K562 (cell line): ENCODE results near the gene HDGFL2. TPM values are rescaled to one million over a fixed set of nuclear protein-coding genes. Genes with fewer than 3 reads are reported as not detected.

Experiments used
- ATAC-seq: fragments of 200-7000 bp; cut with Tn5 transposase; 3 replicates; pipeline ENCODE4 v1.9.1; 2020; ENCODE audit warnings: moderate library complexity
- BruUV-seq: library from RNA; stranded (reverse); fragments of 400-500 nt; replicated peaks from 2 replicates; lab custom pipeline; 2021; lab: Mats Ljungman, UMichigan
- CTCF ChIA-PET: fragments of 300-600 bp; formaldehyde crosslinking; extraction: SDS; loops from one replicate; lab custom pipeline; 2021; ENCODE audit warnings: low intra/inter-chr PET ratio; lab: Yijun Ruan, JAX
- POLR2A ChIA-PET: fragments of 300-600, 350-650 bp; sonication (Branson Sonifier 250); formaldehyde crosslinking; extraction: SDS; loops from one replicate; lab custom pipeline; 2021; ENCODE audit warnings: antibody characterized with exemption, inconsistent platforms; lab: Yijun Ruan, JAX
- DNase-seq, 4 experiments: peaks; one replicate each; pipeline versions ENCODE4 v3.0.0 to v3.0.0-alpha.2; 2011 to 2018; ENCODE audit warnings: low spot score in 3 of 4, mixed read lengths in 3 of 4; ENCODE audit errors: extremely low read depth in 1 of 4
- FAIRE-seq: peaks from 2 replicates; lab custom pipeline; 2011; peaks lifted over from hg19 to GRCh38; lab: Jason Lieb, UNC
- H2AFZ ChIP-seq: 2 replicates; pipeline ENCODE4 v1.6.0; 2011; ENCODE audit warnings: low read depth, low read length, control low read depth, inconsistent platforms
- H3K27ac ChIP-seq: fragments of 200-600 bp; 3 replicates; pipeline ENCODE4 v1.8.0; 2011; ENCODE audit warnings: low read depth, mild to moderate bottlenecking, control low read depth, inconsistent platforms, low read length, moderate library complexity, mixed read lengths; ENCODE audit errors: extremely low read depth
- H3K27me3 ChIP-seq, 2 experiments: fragments of 300-600 bp in 1 of 2; 2 replicates in 1 of 2; 3 replicates in 1 of 2; pipeline versions ENCODE4 v1.6.0 to v1.8.0; 2011; ENCODE audit warnings: inconsistent platforms in 2 of 2, low read length in 2 of 2, mild to moderate bottlenecking in 1 of 2, mixed read lengths in 1 of 2, moderate library complexity in 1 of 2; ENCODE audit not compliant: control insufficient read depth in 2 of 2, insufficient read depth in 2 of 2
- H3K36me3 ChIP-seq: fragments of 300-600 bp; 3 replicates; pipeline ENCODE4 v1.8.0; 2011; ENCODE audit warnings: mild to moderate bottlenecking, low read length, inconsistent platforms; ENCODE audit not compliant: control insufficient read depth, insufficient read depth
- H3K4me1 ChIP-seq, 2 experiments: fragments of 200-600 bp in 1 of 2; replicated peaks in 1 of 2; 2 replicates in 1 of 2; 3 replicates in 1 of 2; pipeline versions ENCODE4 v1.5.1 to v1.8.0; 2011; ENCODE audit warnings: inconsistent platforms in 2 of 2, low read length in 2 of 2, mild to moderate bottlenecking in 1 of 2, mixed read lengths in 1 of 2, moderate library complexity in 1 of 2; ENCODE audit not compliant: control insufficient read depth in 2 of 2, insufficient read depth in 2 of 2
- H3K4me2 ChIP-seq: 2 replicates; pipeline ENCODE4 v1.6.1; 2011; ENCODE audit warnings: low read length, control low read depth, inconsistent platforms, mixed read lengths; ENCODE audit not compliant: insufficient read depth
- H3K4me3 ChIP-seq: fragments of 200-600 bp; sonication (generic), shearing (Covaris generic); 2 replicates; pipeline ENCODE4 v1.5.1; 2016; ENCODE audit warnings: control low read depth, inconsistent platforms
- H3K79me2 ChIP-seq: fragments of 200-600 bp; 3 replicates; pipeline ENCODE4 v1.8.0; 2011; ENCODE audit warnings: low read length, inconsistent platforms; ENCODE audit not compliant: control insufficient read depth, insufficient read depth
- H3K9ac ChIP-seq, 2 experiments: 2 replicates each; pipeline versions ENCODE4 v1.6.0 to v1.6.1; 2011; ENCODE audit warnings: low read depth in 2 of 2, low read length in 2 of 2, control low read depth in 1 of 2, inconsistent platforms in 1 of 2, mild to moderate bottlenecking in 1 of 2, mixed read lengths in 1 of 2; ENCODE audit not compliant: insufficient read depth in 1 of 2
- H3K9me1 ChIP-seq: one replicate; pipeline ENCODE4 v1.6.0; 2011; ENCODE audit warnings: inconsistent platforms, mild to moderate bottlenecking, low read length, moderate library complexity; ENCODE audit not compliant: control insufficient read depth, insufficient read depth
- H3K9me3 ChIP-seq: replicated peaks from 2 replicates; pipeline ENCODE4 v1.5.1; 2011; ENCODE audit warnings: low read depth, low read length, inconsistent platforms; ENCODE audit not compliant: control insufficient read depth, insufficient read depth
- H4K20me1 ChIP-seq: replicated peaks from 2 replicates; pipeline ENCODE4 v1.6.1; 2011; ENCODE audit warnings: low read length, inconsistent platforms, mixed read lengths; ENCODE audit not compliant: control insufficient read depth, insufficient read depth
- PATZ1 ChIP-seq: fragments of 250-450 bp; sonication (Bioruptor Pico); IDR thresholded peaks from 2 replicates; pipeline ENCODE4 v1.5.0; 2020; ENCODE audit warnings: mild to moderate bottlenecking, borderline replicate concordance
- PKNOX1 ChIP-seq: fragments of 450-650 bp; IDR thresholded peaks from 2 replicates; pipeline ENCODE4 v1.6.1; 2016
- ZBTB33 ChIP-seq: sonication (generic); formaldehyde crosslinking; IDR thresholded peaks from 2 replicates; pipeline ENCODE4 v1.8.1; 2023; ENCODE audit warnings: mild to moderate bottlenecking, missing genetic modification reagents
- ZNF76 ChIP-seq: fragments of 250-450 bp; sonication (Bioruptor Pico); IDR thresholded peaks from 2 replicates; pipeline ENCODE4 v1.4.0; 2020; ENCODE audit warnings: mild to moderate bottlenecking, moderate library complexity, borderline replicate concordance
- WGBS: fragments of 100-300 bp; shearing (Covaris generic); methylation state at CpG from one replicate; pipeline ENCODE4 v1.1.6; 2016; ENCODE audit warnings: low coverage, mixed read lengths; ENCODE audit not compliant: insufficient coverage; ENCODE audit errors: missing lambda C conversion rate; 5-methylcytosine and 5-hydroxymethylcytosine counted together
- in situ Hi-C: fragments of 300-500 bp; cut with MboI; formaldehyde crosslinking; loops from 4 replicates; pipeline ENCODE4 v1.15.0; 2018; ENCODE audit warnings: inconsistent platforms, mixed read lengths
- intact Hi-C: fragments of 100-400 bp; cut with micrococcal nuclease; formaldehyde crosslinking; loops from 2 replicates; pipeline ENCODE4 v1.14.2; 2022
- polyA plus RNA-seq, 8 experiments: library from polyadenylated mRNA; depleted of rRNA in 4 of 8; stranded (reverse) in 5 of 8; unstranded in 3 of 8; fragments of >200 nt; fragmentation: Nextera tagmentation in 2 of 8; fragmentation: Illumina TruSeq in 1 of 8; extraction: Ambion mirVana in 2 of 8; extraction: Trizol in 1 of 8; gene quantifications; 2 replicates each; pipeline versions ENCODE4 v1.2.1 to v1.2.3, GENCODE V29; 2011 to 2014; ENCODE audit warnings: inconsistent platforms in 1 of 8, missing spikeins in 1 of 8
- total RNA-seq, 7 experiments: library from RNA; depleted of rRNA in 6 of 7; stranded (reverse); fragments of >200 nt in 6 of 7; fragmentation: Illumina TruSeq in 2 of 7; extraction: Trizol in 2 of 7; gene quantifications; 2 replicates each; pipeline versions ENCODE4 v1.2.1 to v1.2.3, GENCODE V29; 2011 to 2021; ENCODE audit warnings: low replicate concordance in 1 of 7

HDGFL2 gene
- total and polyA plus RNA-seq, 9 of the 15 experiments (the other 6 are each of a cell fraction or from before 2014, with no cell fraction given): 0.13 to 61.7 (median 16.0) TPM

GRCh38 chr19:4482721-4483364 is 10.7 kb downstream of the HDGFL2 start:
- intact Hi-C loops: no loop called here
- CTCF ChIA-PET: no interaction called here

More at GRCh38 chr19:4482721-4483364, 10.7 kb downstream of the HDGFL2 start:
- ATAC-seq (no peak), FAIRE-seq (no peak), DNase-seq (no peak)
- Histone ChIP-seq H4K20me1 (no peaks in the 10 kb centered on the region), H2AFZ (no peak overlapping the region), H3K4me2 (no peak overlapping the region), H3K9me1 (no peaks in the 10 kb centered on the region), H3K9me3 (no peaks in the 10 kb centered on the region), H3K4me1 (peaks cover 0 to 9% of the 10 kb centered on the region in 2 experiments; a peak in 2 of 5 replicates), H3K36me3 (peaks cover 22% of the 10 kb centered on the region; the same call in 1 of the 3 replicates), H3K27ac (no peak overlapping the region), H3K4me3 (no peak overlapping the region), H3K79me2 (no peaks in the 10 kb centered on the region), H3K27me3 (no peaks in the 10 kb centered on the region), H3K9ac (peak overlapping the region in 1 of 2 experiments; percentile 52; a peak in 2 of 4 replicates)
- TF ChIP-seq PKNOX1: no peak
- TF ChIP-seq ZNF76: no peak
- no peak for TF ChIP-seq PATZ1 (CRISPR knock-in tag)
- TF ChIP-seq ZBTB33: peak; percentile 57
- 90% methylated on average over 24 of the region's 35 CpGs for WGBS
- POLR2A ChIA-PET: interaction anchor here (0.9 kb wide), 1 partner anchor 12 kb away, joined by 4 read pairs; no protein-coding TSS in a partner anchor
- in situ Hi-C loops: no loop called here
- BruUV-seq: no TSS peak
